Fibroblast of the aortic adventitia (primary cell): ENCODE results near the gene PPM1D. TPM values are rescaled to one million over a fixed set of nuclear protein-coding genes. Genes with fewer than 3 reads are reported as not detected.
A peak's percentile ranks its signal among the peaks of the same experiment; 100 is the strongest.
"Not testable (repeated sequence)": the region's sequence is repeated elsewhere in the genome, so short reads cannot be mapped to it uniquely, and the experiment has no call there.

ENCODE experiments used
- DNase-seq: peaks from one replicate; pipeline ENCODE4 v3.0.0-alpha.2; 2010; ENCODE audit warnings: low read depth
- H3K4me3 ChIP-seq: 2 replicates; pipeline ENCODE4 v1.5.1; 2011; ENCODE audit warnings: low read depth, mild to moderate bottlenecking, control low read depth, low read length, moderate library complexity
- total RNA-seq: library from RNA; depleted of rRNA; stranded (reverse); fragments of >200 nt; gene quantifications from 2 replicates; pipeline ENCODE4 v1.2.3, GENCODE V29; 2012; ENCODE audit warnings: low replicate concordance
- TF ChIP-seq, protein P1 (sequence below): IDR thresholded peaks from 2 replicates; pipeline ENCODE4 v1.5.1; 2011; ENCODE audit warnings: mild to moderate bottlenecking, low read length, control low read depth, inconsistent platforms; ENCODE audit not compliant: insufficient read depth

The PPM1D gene
- total RNA-seq, 1 donor, result 8.7 TPM

DNA sequence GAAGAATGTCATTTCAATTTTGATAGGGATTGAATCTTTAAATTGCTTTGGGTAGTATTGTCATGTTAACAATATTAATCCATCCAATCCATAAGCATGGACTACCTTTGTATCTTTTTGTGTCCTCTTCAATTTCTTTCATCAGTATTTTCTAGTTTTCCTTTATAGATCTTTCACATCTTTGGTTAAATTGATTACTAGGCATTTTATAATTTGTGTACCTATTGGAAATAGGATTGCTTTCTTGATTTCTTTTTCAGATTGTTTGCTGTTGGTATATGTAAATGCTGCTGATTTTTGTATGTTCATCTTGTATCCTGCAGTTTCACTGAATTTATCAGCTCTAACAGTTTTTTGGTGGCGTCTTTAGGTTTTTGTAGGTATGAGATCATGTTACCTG, 53.6 kb downstream of the PPM1D start:
- H3K4me3 ChIP-seq, result no peak overlapping the region
- TF ChIP-seq, protein P1, sequence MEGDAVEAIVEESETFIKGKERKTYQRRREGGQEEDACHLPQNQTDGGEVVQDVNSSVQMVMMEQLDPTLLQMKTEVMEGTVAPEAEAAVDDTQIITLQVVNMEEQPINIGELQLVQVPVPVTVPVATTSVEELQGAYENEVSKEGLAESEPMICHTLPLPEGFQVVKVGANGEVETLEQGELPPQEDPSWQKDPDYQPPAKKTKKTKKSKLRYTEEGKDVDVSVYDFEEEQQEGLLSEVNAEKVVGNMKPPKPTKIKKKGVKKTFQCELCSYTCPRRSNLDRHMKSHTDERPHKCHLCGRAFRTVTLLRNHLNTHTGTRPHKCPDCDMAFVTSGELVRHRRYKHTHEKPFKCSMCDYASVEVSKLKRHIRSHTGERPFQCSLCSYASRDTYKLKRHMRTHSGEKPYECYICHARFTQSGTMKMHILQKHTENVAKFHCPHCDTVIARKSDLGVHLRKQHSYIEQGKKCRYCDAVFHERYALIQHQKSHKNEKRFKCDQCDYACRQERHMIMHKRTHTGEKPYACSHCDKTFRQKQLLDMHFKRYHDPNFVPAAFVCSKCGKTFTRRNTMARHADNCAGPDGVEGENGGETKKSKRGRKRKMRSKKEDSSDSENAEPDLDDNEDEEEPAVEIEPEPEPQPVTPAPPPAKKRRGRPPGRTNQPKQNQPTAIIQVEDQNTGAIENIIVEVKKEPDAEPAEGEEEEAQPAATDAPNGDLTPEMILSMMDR, result no peak
- DNase-seq, result no peak

DNA sequence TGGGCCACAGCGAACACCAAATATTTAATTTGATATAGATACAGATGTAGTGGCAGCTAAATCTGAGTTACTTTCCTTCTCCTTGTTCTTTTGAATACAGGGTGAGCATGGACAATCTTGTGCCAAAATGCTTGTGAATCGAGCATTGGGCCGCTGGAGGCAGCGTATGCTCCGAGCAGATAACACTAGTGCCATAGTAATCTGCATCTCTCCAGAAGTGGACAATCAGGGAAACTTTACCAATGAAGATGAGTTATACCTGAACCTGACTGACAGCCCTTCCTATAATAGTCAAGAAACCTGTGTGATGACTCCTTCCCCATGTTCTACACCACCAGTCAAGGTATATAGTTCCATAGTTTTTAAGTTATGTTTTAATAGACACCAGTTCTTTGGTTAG, 56.5 kb downstream of the PPM1D start:
- H3K4me3 ChIP-seq, result no peak overlapping the region
- DNase-seq, result no peak
- TF ChIP-seq, protein P1, result no peak

DNA sequence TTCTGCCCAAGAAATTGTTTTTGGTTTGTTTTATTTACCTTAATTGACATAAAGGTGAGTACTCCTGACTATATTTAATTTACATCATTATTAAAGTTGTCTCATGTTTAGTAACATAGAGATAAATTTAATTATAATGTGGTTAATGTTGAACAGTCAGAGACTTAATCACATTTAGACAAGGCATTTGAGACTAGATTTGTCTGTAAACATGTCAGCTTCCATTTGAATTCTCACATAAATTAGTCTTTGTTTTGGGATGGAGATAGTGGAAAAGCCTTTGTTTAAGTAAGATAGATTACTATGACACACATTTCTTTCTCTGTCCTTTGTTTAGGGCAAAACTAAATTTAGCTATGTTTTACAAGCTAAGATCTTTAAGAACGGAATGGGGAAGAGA, 59.2 kb downstream of the PPM1D start:
- H3K4me3 ChIP-seq, result no peak overlapping the region
- TF ChIP-seq, protein P1, result no peak
- no peak for DNase-seq

DNA sequence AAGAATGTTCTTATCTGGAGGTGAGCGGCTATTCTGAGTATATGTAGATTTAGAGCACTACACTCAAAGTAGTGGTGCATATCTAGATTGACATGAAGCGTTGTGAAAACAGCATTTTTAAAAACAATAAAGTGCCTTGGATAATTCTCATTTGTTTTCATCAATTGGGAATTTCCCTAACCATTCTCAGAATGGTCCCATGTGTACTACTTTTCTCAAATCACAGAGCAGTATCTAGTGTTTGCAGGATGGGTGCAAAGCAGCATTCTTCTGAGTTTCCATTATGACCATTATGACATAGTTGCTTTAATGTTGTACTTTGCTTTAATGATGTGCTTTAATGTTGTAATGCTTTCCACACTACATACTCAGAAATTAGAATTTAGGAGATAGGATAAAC, 61.5 kb downstream of the PPM1D start:
- no peak overlapping the region for H3K4me3 ChIP-seq
- TF ChIP-seq, protein P1, result no peak
- no peak for DNase-seq

DNA sequence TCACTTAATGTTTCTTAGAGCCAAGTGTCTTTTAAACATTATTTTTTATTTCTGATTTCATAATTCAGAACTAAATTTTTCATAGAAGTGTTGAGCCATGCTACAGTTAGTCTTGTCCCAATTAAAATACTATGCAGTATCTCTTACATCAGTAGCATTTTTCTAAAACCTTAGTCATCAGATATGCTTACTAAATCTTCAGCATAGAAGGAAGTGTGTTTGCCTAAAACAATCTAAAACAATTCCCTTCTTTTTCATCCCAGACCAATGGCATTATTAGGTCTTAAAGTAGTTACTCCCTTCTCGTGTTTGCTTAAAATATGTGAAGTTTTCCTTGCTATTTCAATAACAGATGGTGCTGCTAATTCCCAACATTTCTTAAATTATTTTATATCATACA, 64.0 kb downstream of the PPM1D start:
- no peak overlapping the region for H3K4me3 ChIP-seq
- TF ChIP-seq, protein P1, result no peak
- peak; percentile 28 for DNase-seq

DNA sequence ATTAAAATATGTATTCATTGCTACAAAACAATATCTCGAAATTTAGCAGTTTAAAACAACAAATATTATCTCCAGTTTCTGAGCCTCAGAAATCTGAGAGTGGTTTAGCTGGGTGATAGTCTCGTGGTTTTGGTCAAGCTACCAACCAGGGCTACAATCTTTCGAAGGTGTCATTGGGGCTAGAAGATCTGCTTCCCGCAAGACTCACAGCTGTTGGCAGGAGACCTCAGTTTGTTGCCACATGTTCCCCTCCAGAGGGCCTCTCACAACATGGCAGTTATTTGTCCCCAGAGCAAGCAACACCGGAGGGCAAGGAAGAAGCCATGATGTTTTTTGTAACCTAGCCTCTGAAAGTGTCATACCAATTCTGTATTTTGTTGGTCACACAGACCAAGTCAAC, 65.6 kb downstream of the PPM1D start:
- TF ChIP-seq, protein P1, result no peak
- DNase-seq, result no peak
- no peak overlapping the region for H3K4me3 ChIP-seq

DNA sequence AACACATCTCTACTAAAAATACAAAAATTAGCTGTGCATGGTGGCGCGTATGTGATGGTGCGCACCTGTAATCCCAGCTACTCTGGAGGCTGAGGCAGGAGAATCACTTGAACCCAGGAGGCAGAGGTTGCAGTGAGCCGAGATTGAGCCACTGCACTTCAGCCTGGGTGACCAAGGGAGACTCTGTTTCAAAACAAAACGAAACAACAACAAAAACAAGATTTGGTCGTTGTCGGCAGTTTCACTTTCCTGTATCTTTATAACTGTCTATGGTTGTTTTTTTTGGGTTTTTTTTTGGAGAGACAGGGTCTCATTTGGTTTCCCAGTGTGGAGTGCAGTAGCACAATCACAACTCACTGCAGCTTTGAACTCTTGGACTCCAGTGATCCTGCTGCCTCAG, 68.7 kb downstream of the PPM1D start:
- DNase-seq, H3K4me3 ChIP-seq: not testable (repeated sequence)
